K562 (cell line): Measurements from ENCODE around the gene TSPYL2. TPM values are rescaled to one million over a fixed set of nuclear protein-coding genes. Genes with fewer than 3 reads are reported as not detected.

Experiments
- polyA plus RNA-seq, 8 experiments: library from polyadenylated mRNA; depleted of rRNA in 4 of 8; stranded (reverse) in 5 of 8; unstranded in 3 of 8; fragments of >200 nt; fragmentation: Nextera tagmentation in 2 of 8; fragmentation: Illumina TruSeq in 1 of 8; extraction: Ambion mirVana in 2 of 8; extraction: Trizol in 1 of 8; gene quantifications; 2 replicates each; pipeline versions ENCODE4 v1.2.1 to v1.2.3, GENCODE V29; 2011 to 2014; ENCODE audit warnings: inconsistent platforms in 1 of 8, missing spikeins in 1 of 8
- total RNA-seq, 7 experiments: library from RNA; depleted of rRNA in 6 of 7; stranded (reverse); fragments of >200 nt in 6 of 7; fragmentation: Illumina TruSeq in 2 of 7; extraction: Trizol in 2 of 7; gene quantifications; 2 replicates each; pipeline versions ENCODE4 v1.2.1 to v1.2.3, GENCODE V29; 2011 to 2021; ENCODE audit warnings: low replicate concordance in 1 of 7
- TF ChIP-seq, protein P1 (sequence below), 3 experiments: IDR thresholded peaks in 2 of 3; conservative IDR thresholded peaks in 1 of 3; 2 replicates each; pipeline ENCODE4 v1.5.1; 2011 to 2012; ENCODE audit warnings: low read length in 3 of 3, mild to moderate bottlenecking in 3 of 3, control low read depth in 2 of 3, improper control_type of control experiment in 1 of 3, inconsistent platforms in 1 of 3, low read depth in 1 of 3, mixed read lengths in 1 of 3, moderate library complexity in 1 of 3; ENCODE audit not compliant: insufficient read depth in 2 of 3
- TF ChIP-seq, protein P2 (sequence below): sonication (generic); formaldehyde crosslinking; IDR thresholded peaks from 2 replicates; pipeline ENCODE4 v1.8.1; 2023; ENCODE audit warnings: missing genetic modification reagents, mild to moderate bottlenecking, borderline replicate concordance

The TSPYL2 gene
- total and polyA plus RNA-seq, 9 of the 15 experiments (the other 6 are each of a cell fraction or from before 2014, with no cell fraction given), result 0.41 to 20.0 (median 10.8) TPM

DNA sequence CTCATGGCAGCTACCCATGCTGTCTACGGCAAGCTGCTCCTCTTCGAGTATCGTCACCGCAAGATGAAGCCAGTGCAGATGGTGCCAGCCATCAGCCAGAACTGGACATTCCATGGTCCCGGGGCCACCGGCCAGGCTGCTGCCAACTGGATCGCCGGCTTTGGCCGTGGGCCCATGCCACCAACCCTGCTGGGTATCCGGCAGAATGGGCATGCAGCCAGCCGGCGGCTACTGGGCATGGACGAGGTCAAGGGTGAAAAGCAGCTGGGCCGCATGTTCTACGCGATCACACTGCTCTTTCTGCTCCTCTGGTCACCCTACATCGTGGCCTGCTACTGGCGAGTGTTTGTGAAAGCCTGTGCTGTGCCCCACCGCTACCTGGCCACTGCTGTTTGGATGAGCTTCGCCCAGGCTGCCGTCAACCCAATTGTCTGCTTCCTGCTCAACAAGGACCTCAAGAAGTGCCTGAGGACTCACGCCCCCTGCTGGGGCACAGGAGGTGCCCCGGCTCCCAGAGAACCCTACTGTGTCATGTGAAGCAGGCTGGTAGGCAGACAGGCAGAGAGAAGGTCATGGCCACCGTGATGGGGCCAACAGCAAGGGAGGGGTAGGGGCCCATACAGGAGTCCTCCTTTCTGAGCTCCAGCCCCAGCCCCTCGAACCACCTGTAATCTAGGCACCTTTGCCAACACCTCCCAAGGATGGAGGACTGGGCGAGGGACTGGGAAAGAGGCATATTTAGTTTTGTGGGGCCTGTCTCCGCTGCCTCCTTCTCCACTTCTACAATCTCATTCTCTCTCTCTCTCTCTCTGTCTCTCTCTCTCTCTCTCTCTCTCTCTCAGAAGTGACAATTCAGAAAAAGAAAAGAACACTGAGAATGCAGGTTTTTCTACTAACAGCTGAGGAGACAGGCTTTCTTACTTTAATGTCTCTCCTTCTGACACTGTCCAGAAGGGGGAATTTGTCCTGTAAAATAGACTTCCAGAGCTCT lies 4.7 kb upstream of the TSPYL2 start (continued):
- TF ChIP-seq, protein P1, sequence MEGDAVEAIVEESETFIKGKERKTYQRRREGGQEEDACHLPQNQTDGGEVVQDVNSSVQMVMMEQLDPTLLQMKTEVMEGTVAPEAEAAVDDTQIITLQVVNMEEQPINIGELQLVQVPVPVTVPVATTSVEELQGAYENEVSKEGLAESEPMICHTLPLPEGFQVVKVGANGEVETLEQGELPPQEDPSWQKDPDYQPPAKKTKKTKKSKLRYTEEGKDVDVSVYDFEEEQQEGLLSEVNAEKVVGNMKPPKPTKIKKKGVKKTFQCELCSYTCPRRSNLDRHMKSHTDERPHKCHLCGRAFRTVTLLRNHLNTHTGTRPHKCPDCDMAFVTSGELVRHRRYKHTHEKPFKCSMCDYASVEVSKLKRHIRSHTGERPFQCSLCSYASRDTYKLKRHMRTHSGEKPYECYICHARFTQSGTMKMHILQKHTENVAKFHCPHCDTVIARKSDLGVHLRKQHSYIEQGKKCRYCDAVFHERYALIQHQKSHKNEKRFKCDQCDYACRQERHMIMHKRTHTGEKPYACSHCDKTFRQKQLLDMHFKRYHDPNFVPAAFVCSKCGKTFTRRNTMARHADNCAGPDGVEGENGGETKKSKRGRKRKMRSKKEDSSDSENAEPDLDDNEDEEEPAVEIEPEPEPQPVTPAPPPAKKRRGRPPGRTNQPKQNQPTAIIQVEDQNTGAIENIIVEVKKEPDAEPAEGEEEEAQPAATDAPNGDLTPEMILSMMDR (IDR thresholded peaks at IDR 0.05 in 2 of 3, conservative IDR thresholded peaks at IDR 0.05 in 1 of 3; ENCODE audit: insufficient read depth in 2 of 3, low read depth in 1 of 3, low read length in 3 of 3), result peak; percentile 36 to 48 (median 41)
- TF ChIP-seq, protein P2, sequence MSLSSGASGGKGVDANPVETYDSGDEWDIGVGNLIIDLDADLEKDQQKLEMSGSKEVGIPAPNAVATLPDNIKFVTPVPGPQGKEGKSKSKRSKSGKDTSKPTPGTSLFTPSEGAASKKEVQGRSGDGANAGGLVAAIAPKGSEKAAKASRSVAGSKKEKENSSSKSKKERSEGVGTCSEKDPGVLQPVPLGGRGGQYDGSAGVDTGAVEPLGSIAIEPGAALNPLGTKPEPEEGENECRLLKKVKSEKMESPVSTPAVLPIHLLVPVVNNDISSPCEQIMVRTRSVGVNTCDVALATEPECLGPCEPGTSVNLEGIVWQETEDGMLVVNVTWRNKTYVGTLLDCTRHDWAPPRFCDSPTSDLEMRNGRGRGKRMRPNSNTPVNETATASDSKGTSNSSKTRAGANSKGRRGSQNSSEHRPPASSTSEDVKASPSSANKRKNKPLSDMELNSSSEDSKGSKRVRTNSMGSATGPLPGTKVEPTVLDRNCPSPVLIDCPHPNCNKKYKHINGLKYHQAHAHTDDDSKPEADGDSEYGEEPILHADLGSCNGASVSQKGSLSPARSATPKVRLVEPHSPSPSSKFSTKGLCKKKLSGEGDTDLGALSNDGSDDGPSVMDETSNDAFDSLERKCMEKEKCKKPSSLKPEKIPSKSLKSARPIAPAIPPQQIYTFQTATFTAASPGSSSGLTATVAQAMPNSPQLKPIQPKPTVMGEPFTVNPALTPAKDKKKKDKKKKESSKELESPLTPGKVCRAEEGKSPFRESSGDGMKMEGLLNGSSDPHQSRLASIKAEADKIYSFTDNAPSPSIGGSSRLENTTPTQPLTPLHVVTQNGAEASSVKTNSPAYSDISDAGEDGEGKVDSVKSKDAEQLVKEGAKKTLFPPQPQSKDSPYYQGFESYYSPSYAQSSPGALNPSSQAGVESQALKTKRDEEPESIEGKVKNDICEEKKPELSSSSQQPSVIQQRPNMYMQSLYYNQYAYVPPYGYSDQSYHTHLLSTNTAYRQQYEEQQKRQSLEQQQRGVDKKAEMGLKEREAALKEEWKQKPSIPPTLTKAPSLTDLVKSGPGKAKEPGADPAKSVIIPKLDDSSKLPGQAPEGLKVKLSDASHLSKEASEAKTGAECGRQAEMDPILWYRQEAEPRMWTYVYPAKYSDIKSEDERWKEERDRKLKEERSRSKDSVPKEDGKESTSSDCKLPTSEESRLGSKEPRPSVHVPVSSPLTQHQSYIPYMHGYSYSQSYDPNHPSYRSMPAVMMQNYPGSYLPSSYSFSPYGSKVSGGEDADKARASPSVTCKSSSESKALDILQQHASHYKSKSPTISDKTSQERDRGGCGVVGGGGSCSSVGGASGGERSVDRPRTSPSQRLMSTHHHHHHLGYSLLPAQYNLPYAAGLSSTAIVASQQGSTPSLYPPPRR (CRISPR knock-in tag), result no peak
- TF ChIP-seq, all 486 proteins: peak for 4
